Measurements from ENCODE around the gene TMEM116.

DNA sequence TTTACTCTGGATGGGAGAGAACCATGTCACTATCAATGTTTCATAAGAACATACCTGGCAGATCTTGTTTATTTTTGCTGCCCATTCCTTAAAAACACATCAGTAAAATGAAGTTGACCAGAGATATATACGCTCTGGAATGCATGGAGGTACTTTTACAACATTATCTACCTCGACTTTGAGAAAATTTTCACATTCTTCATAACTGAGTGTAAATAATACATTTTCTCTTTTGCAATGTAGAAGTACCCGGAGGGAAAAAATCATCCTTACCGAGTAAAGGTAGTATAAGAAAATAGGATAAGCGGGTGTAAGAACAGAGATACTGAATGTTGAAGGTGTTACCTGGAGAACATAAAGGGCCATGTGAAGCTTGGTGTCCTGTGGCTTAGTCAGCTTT is 80.7 kb downstream of the TMEM116 start:
- no peak for TF ChIP-seq POLR2A (IDR thresholded peaks at IDR 0.05; ENCODE audit: low read depth, low read length)
- no peak for TF ChIP-seq POLR2AphosphoS5 (IDR thresholded peaks at IDR 0.05; ENCODE audit: low read depth, low read length)
- no peak for TF ChIP-seq PAX5 (IDR thresholded peaks at IDR 0.05; ENCODE audit: insufficient read depth, low read length, severe bottlenecking)
